Measurements from ENCODE around the gene HLA-DOA. TPM values are rescaled to one million over a fixed set of nuclear protein-coding genes. Genes with fewer than 3 reads are reported as not detected.
A peak's percentile ranks its signal among the peaks of the same experiment; 100 is the strongest.

HLA-DOA gene
- polyA plus RNA-seq, 4 donors, result 0.22 to 7.2 (median 3.3) TPM

- H3K36me3 ChIP-seq (ENCODE audit: control insufficient read depth in 3 of 3, insufficient read depth in 2 of 3, low read depth in 1 of 3, low read length in 3 of 3), result peaks cover 0 to 13% (median 0%) of the 10 kb centered on the region in 3 donors
- WGBS, 3 donors, result 0 to 1% (median 0%) methylated on average over 58 to 62 of the region's 62 CpGs
- H3K27me3 ChIP-seq (ENCODE audit: control insufficient read depth in 3 of 3, insufficient read depth in 3 of 3, low read length in 3 of 3), result no peaks in the 10 kb centered on the region
- no peaks in the 10 kb centered on the region for H3K9me3 ChIP-seq (ENCODE audit: control insufficient read depth in 2 of 2, insufficient read depth in 1 of 2, low read depth in 1 of 2, low read length in 1 of 2)
- peak within 1 kb of the TSS; percentile 65 to 90 (median 82) for H3K4me3 ChIP-seq (ENCODE audit: low read depth in 1 of 3, low read length in 3 of 3)
- peak; percentile 99 for DNase-seq
- H3K27ac ChIP-seq (ENCODE audit: low read depth in 1 of 3, low read length in 2 of 3), result peak within 1 kb of the TSS; percentile 98 to 100 (median 99)
- FAIRE-seq, result no peak
- H3K4me1 ChIP-seq (ENCODE audit: control insufficient read depth in 3 of 3, insufficient read depth in 2 of 3, low read depth in 1 of 3, low read length in 2 of 3), result peaks cover 0 to 10% (median 7%) of the 10 kb centered on the region in 3 donors
Observed at GRCh38 chr6:32968093-32968866, 41.1 kb downstream of the HLA-DOA start, which contains the start of gene BRD2. BRD2 (plus strand) TSS chr6:32968594; CDS start chr6:32972899, 4,305 bp downstream.

GRCh38 chr6:32967151-32968091 lies 42.0 kb downstream of the HLA-DOA start:
- FAIRE-seq, result no peak
- no peaks in the 10 kb centered on the region for H3K9me3 ChIP-seq (ENCODE audit: control insufficient read depth in 2 of 2, insufficient read depth in 1 of 2, low read depth in 1 of 2, low read length in 1 of 2)
- peak; percentile 60 to 63 for DNase-seq
- H3K36me3 ChIP-seq (ENCODE audit: control insufficient read depth in 3 of 3, insufficient read depth in 2 of 3, low read depth in 1 of 3, low read length in 3 of 3), result peaks cover 0 to 4% (median 0%) of the 10 kb centered on the region in 3 donors
- peaks cover 0 to 10% (median 7%) of the 10 kb centered on the region in 3 donors for H3K4me1 ChIP-seq (ENCODE audit: control insufficient read depth in 3 of 3, insufficient read depth in 2 of 3, low read depth in 1 of 3, low read length in 2 of 3)
- peak overlapping the region; percentile 65 to 90 (median 82) for H3K4me3 ChIP-seq (ENCODE audit: low read depth in 1 of 3, low read length in 3 of 3)
- WGBS, 3 donors, result 0 to 4% (median 1%) methylated on average over 16 of the region's 16 CpGs
- H3K27ac ChIP-seq (ENCODE audit: low read depth in 1 of 3, low read length in 2 of 3), result peak overlapping the region; percentile 98 to 100 (median 99)
- H3K27me3 ChIP-seq (ENCODE audit: control insufficient read depth in 3 of 3, insufficient read depth in 3 of 3, low read length in 3 of 3), result no peaks in the 10 kb centered on the region

- Histone ChIP-seq H3K27ac (ENCODE audit: low read depth in 1 of 3, low read length in 2 of 3) (no peak overlapping the region), H3K9me3 (ENCODE audit: control insufficient read depth in 2 of 2, insufficient read depth in 1 of 2, low read depth in 1 of 2, low read length in 1 of 2) (no peaks in the 10 kb centered on the region), H3K4me3 (ENCODE audit: low read depth in 1 of 3, low read length in 3 of 3) (no peak overlapping the region), H3K27me3 (ENCODE audit: control insufficient read depth in 3 of 3, insufficient read depth in 3 of 3, low read length in 3 of 3) (no peaks in the 10 kb centered on the region), H3K36me3 (ENCODE audit: control insufficient read depth in 3 of 3, insufficient read depth in 2 of 3, low read depth in 1 of 3, low read length in 3 of 3) (no peaks in the 10 kb centered on the region), H3K4me1 (ENCODE audit: control insufficient read depth in 3 of 3, insufficient read depth in 2 of 3, low read depth in 1 of 3, low read length in 2 of 3) (peaks cover 0 to 10% (median 7%) of the 10 kb centered on the region in 3 donors)
- FAIRE-seq, result no peak
- no peak for DNase-seq
- 83 to 85% (median 83%) methylated on average over 5 of the region's 5 CpGs for WGBS, 3 donors
Observed at GRCh38 chr6:32964776-32965175, 44.6 kb downstream of the HLA-DOA start.

GRCh38 chr6:32963866-32964265 lies 45.5 kb downstream of the HLA-DOA start:
- Histone ChIP-seq H3K9me3 (ENCODE audit: control insufficient read depth in 2 of 2, insufficient read depth in 1 of 2, low read depth in 1 of 2, low read length in 1 of 2) (no peaks in the 10 kb centered on the region), H3K4me3 (ENCODE audit: low read depth in 1 of 3, low read length in 3 of 3) (no peak overlapping the region), H3K27ac (ENCODE audit: low read depth in 1 of 3, low read length in 2 of 3) (no peak overlapping the region), H3K36me3 (ENCODE audit: control insufficient read depth in 3 of 3, insufficient read depth in 2 of 3, low read depth in 1 of 3, low read length in 3 of 3) (no peaks in the 10 kb centered on the region), H3K27me3 (ENCODE audit: control insufficient read depth in 3 of 3, insufficient read depth in 3 of 3, low read length in 3 of 3) (no peaks in the 10 kb centered on the region), H3K4me1 (ENCODE audit: control insufficient read depth in 3 of 3, insufficient read depth in 2 of 3, low read depth in 1 of 3, low read length in 2 of 3) (peaks cover 0 to 10% (median 7%) of the 10 kb centered on the region in 3 donors)
- no peak for DNase-seq
- WGBS, 3 donors, result 71 to 80% (median 71%) methylated on average over 1 of the region's 1 CpG
- no peak for FAIRE-seq

- FAIRE-seq (no peak), DNase-seq (no peak)
- WGBS, 3 donors, result 65 to 67% (median 65%) methylated on average over 1 of the region's 1 CpG
- Histone ChIP-seq H3K27me3 (ENCODE audit: control insufficient read depth in 3 of 3, insufficient read depth in 3 of 3, low read length in 3 of 3) (no peaks in the 10 kb centered on the region), H3K36me3 (ENCODE audit: control insufficient read depth in 3 of 3, insufficient read depth in 2 of 3, low read depth in 1 of 3, low read length in 3 of 3) (no peaks in the 10 kb centered on the region), H3K4me3 (ENCODE audit: low read depth in 1 of 3, low read length in 3 of 3) (no peak overlapping the region), H3K27ac (ENCODE audit: low read depth in 1 of 3, low read length in 2 of 3) (no peak overlapping the region), H3K9me3 (ENCODE audit: control insufficient read depth in 2 of 2, insufficient read depth in 1 of 2, low read depth in 1 of 2, low read length in 1 of 2) (no peaks in the 10 kb centered on the region), H3K4me1 (ENCODE audit: control insufficient read depth in 3 of 3, insufficient read depth in 2 of 3, low read depth in 1 of 3, low read length in 2 of 3) (peaks cover 0 to 8% (median 7%) of the 10 kb centered on the region in 3 donors)
Observed at GRCh38 chr6:32962213-32962826, 47.1 kb downstream of the HLA-DOA start.

- DNase-seq, result no peak
- no peaks in the 10 kb centered on the region for H3K9me3 ChIP-seq (ENCODE audit: control insufficient read depth in 2 of 2, insufficient read depth in 1 of 2, low read depth in 1 of 2, low read length in 1 of 2)
- no peak for FAIRE-seq
- WGBS, 3 donors, result 63 to 88% (median 76%) methylated on average over 5 of the region's 5 CpGs
- no peaks in the 10 kb centered on the region for H3K4me1 ChIP-seq (ENCODE audit: control insufficient read depth in 3 of 3, insufficient read depth in 2 of 3, low read depth in 1 of 3, low read length in 2 of 3)
- H3K4me3 ChIP-seq (ENCODE audit: low read depth in 1 of 3, low read length in 3 of 3), result no peak overlapping the region
- H3K27me3 ChIP-seq (ENCODE audit: control insufficient read depth in 3 of 3, insufficient read depth in 3 of 3, low read length in 3 of 3), result no peaks in the 10 kb centered on the region
- no peaks in the 10 kb centered on the region for H3K36me3 ChIP-seq (ENCODE audit: control insufficient read depth in 3 of 3, insufficient read depth in 2 of 3, low read depth in 1 of 3, low read length in 3 of 3)
- no peak overlapping the region for H3K27ac ChIP-seq (ENCODE audit: low read depth in 1 of 3, low read length in 2 of 3)
Observed at GRCh38 chr6:32960563-32960962, 48.8 kb downstream of the HLA-DOA start.

- Histone ChIP-seq H3K9me3 (ENCODE audit: control insufficient read depth in 2 of 2, insufficient read depth in 1 of 2, low read depth in 1 of 2, low read length in 1 of 2) (no peaks in the 10 kb centered on the region), H3K27me3 (ENCODE audit: control insufficient read depth in 3 of 3, insufficient read depth in 3 of 3, low read length in 3 of 3) (no peaks in the 10 kb centered on the region), H3K4me3 (ENCODE audit: low read depth in 1 of 3, low read length in 3 of 3) (no peak overlapping the region), H3K36me3 (ENCODE audit: control insufficient read depth in 3 of 3, insufficient read depth in 2 of 3, low read depth in 1 of 3, low read length in 3 of 3) (no peaks in the 10 kb centered on the region), H3K4me1 (ENCODE audit: control insufficient read depth in 3 of 3, insufficient read depth in 2 of 3, low read depth in 1 of 3, low read length in 2 of 3) (peaks cover 0 to 6% (median 3%) of the 10 kb centered on the region in 3 donors), H3K27ac (ENCODE audit: low read depth in 1 of 3, low read length in 2 of 3) (no peak overlapping the region)
- DNase-seq (no peak), FAIRE-seq (no peak)
- 84 to 97% (median 86%) methylated on average over 2 of the region's 2 CpGs for WGBS, 3 donors
Observed at GRCh38 chr6:32956176-32956575, 53.2 kb downstream of the HLA-DOA start.

Data from small intestine (tissue), 7 donors.